GM10847 (cell line): ENCODE data around the gene SAMD8.

Experiments
- POLR2A ChIP-seq: IDR thresholded peaks from 2 replicates; pipeline ENCODE4 v1.6.1; 2011; ENCODE audit not compliant: insufficient read length; ENCODE audit errors: extremely low read depth

SAMD8 gene

GRCh38 chr10:75111907-75112679, 637 bp downstream of the SAMD8 start:
- TF ChIP-seq POLR2A: no peak

GRCh38 chr10:75115137-75115536, 3.7 kb downstream of the SAMD8 start:
- no peak for TF ChIP-seq POLR2A

- no peak for TF ChIP-seq POLR2A
Measured at GRCh38 chr10:75117995-75118394, 6.5 kb downstream of the SAMD8 start.

DNA sequence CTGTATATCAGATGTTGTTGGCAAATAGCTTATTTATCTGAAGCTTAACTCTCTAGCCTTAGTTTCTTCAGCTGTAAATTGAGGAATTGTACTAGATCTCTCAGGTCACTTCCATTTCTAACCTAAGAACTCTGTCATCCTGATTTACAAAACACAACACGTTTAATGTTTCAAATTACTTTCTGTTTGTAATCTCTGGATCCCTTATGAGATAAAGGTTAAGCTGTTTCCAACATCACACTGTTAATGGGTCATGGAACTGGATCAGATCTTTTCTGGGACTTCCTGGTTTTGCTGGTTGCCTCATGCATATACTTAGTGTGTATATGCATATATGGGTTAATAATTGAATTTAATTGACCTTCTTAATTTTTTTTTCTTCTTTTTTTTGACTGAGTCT, 9.9 kb downstream of the SAMD8 start:
- TF ChIP-seq POLR2A: no peak

GRCh38 chr10:75122505-75122904, 11.0 kb downstream of the SAMD8 start:
- TF ChIP-seq POLR2A: no peak

GRCh38 chr10:75123088-75123682, 11.7 kb downstream of the SAMD8 start:
- no peak for TF ChIP-seq POLR2A

- TF ChIP-seq POLR2A: no peak
Measured at GRCh38 chr10:75126277-75126676, 14.8 kb downstream of the SAMD8 start.

- no peak for TF ChIP-seq POLR2A
Measured at GRCh38 chr10:75127471-75127870, 16.0 kb downstream of the SAMD8 start.

DNA sequence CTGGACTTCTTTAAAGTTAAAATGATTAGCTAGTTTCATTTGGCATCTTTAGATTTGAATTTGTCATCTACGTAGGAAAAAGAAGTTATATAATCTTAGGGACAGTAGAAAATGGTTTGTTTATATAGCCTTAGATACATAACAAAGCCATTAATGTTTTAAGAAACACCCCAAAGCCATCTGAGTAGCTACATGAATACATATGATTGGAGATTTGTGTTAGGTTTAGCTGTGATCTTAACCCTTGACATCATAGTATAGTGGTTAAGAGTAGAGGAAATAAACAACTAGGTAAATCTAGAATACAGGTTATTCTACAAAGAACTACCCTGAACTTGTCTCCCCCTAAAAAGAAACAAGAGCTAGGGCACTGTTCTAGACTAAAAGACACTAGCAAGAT, 18.1 kb downstream of the SAMD8 start:
- TF ChIP-seq POLR2A: no peak

DNA sequence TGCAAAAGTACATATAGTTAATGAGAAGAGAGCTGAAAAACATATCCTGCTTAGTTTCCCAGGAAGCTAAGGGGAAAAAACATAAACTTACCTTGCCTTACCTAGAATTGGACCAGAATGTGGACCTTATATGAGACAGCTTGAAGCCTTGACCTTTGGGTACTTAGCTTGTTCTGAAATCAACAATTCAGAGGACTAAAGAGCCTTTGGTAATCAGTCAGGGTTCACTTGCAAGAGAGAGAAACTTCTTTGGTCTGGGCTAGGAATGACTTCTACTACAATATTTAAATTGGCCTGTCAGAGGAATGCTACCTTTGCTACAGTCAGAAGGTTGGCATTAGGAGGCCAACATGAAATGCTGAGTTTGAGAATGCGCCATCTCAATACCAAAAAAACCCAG, 24.9 kb downstream of the SAMD8 start:
- TF ChIP-seq POLR2A: no peak

DNA sequence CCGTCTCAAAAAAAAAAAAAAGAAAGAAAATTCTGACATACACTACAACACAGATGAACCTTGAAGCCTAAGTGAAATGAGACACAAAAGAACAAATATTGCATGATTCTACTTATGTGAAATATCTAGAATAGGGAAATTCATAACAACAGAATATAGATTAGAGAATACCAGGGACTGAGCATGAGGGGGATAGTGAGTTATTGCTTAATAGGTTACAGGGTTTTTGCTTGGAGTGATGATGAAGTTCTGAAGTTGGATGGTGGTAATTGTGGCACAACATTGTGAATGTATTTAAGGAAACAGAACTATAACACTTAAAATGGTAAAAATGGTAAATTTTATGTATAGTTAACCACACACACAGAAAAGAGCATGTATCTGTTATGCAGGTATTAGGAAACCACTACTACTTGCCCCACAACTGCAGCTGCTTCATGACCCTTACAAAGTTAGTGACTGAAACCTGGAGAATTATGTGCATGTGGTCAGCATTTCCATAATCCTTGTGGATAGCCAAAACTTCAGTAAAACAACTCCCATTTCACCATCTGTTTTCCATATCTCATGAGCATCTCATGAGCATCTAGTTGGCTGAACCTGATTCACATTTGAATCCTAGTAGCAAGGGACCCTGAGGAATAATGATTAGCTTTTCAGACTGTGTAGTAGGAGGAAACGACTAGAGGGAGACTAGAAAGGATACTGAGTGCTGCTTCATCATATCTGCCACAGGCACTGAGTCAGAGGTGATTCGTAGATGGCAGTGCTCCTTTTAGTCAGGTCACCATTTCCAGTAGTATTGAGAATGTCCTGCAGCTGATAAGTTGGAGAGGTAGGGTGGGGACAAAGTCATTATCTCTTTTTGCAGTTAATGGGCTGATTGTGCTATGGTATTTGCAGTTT, 26.3 kb downstream of the SAMD8 start:
- no peak for TF ChIP-seq POLR2A

DNA sequence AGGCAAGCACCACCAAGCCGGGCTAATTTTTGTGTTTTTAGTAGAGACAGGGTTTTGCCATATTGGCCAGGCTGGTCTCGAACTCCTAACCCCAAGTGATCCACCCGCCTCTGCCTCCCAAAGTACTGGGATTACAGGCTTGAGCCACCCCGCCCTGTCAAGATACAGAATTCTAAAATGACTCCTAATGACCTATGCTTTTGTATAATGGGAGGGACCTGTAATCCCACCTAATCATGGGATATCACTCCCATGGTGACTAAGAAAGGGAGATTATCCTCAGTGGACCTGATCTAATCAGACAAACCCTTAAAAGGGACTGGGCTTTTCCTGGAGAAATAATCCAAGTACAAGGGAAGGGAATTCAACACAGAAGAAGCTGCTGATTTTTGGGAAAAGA, 28.8 kb downstream of the SAMD8 start:
- TF ChIP-seq POLR2A: no peak

GRCh38 chr10:75143353-75143752, 31.9 kb downstream of the SAMD8 start:
- TF ChIP-seq POLR2A: no peak

GRCh38 chr10:75145590-75145989, 34.1 kb downstream of the SAMD8 start:
- TF ChIP-seq POLR2A: no peak

GRCh38 chr10:75146780-75147179, 35.3 kb downstream of the SAMD8 start:
- TF ChIP-seq POLR2A: no peak

- TF ChIP-seq POLR2A: no peak
Measured at GRCh38 chr10:75150656-75151055, 39.2 kb downstream of the SAMD8 start.
